NCI-H2196 (cell line): ENCODE measurements around the gene TMEM109.
A peak's percentile ranks its signal among the peaks of the same experiment; 100 is the strongest.

Experiments used
- DNase-seq: peaks from one replicate; lab custom pipeline; 2025; ENCODE audit not compliant: unreplicated experiment; lab: John Stamatoyannopoulos, UW

The TMEM109 gene

DNA sequence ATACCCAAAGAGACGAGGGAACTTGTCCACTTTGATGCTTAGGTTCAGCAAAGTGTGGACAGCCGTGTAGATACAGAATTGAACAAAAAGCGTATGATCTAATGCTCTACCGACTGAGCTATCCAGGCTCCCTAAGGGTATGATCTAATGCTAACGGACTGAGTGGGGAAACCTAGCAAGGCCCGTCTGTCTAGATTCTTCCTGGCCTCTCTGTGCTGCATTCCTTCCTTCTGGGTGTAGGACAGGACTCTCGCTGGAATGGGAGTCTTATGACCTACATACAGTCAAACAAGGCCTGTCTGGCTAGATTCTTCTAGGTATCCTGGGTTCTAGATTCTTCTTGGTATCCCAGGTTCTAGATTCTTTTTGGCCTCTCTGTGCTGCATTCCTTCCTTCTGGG lies 46.4 kb downstream of the TMEM109 start:
- DNase-seq: no peak

DNA sequence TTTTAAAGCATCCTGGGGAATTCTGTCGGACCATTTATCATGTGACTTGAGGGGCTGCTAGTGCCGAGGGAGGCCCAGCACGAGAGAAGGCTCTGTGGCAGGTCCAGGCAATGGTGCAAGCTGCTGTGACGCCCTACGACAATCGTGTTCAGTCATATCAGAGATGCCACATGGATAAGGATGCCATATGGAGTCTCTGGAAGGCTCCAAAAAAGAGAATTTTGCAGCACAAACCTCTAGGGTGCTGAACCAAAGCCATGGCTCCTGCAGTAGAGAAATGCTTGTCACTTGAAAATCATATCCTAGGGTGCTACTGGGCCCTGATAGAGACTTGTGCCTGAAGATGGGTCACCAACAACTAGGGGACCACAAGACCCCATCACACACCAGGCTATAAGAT lies 50.8 kb downstream of the TMEM109 start:
- no peak for DNase-seq

DNA sequence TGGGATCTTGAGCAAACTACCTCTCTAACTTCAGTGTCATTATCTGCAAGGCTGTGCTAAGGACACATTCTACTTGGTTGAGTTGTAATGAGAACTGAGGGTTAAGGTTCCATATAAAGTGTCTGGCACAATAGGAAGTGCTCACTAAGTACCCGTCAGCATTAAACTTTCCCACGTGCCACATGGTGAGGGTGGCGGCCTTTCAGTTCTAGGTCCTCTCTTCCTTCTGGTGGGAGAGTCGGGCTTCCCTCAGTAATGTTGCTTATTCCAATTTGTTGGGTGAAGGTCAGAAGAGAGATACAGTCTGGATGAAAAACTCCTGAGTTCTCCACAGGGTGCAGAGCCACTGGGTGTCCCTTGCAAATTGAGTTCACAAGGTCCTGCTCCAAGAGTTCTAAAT lies 52.9 kb downstream of the TMEM109 start:
- no peak for DNase-seq

DNA sequence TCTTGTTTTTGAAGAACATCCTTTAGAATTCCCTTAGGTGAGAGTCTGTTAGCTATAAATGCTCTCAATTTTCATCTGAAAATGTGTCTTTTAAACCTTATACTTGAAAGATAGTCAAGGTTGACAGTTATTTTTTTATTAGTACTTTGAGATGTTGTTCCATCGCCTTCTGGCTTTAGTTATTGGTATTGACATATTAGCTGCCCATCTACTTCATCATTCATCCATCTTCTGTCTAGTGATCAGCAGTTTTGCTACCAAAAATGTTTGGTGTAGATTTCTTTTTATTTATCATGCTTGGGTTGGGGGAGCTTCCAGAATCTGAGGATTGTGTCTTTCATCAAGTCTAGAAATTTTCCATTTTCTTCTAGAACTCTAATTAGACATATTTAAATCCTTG lies 54.3 kb downstream of the TMEM109 start:
- DNase-seq: no peak

DNA sequence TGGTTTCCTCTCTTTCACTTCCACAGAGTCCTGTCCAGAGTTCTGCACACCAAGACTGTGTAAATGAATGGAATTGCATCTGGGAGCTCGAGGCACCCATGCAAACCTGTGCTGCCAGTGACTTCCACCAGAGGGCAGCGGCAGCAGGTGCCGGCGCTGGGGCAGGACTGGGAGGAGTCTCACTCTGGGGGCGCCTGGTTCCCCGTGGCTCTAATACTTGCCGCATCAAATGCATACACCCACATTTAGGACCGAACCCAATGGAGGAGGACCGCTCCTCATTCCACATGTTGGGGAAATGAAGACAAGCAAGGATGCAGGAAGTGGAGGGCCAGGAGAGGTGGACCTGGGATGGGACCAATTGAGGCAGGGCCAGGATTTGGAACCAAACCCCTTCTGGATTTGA lies 56.4 kb downstream of the TMEM109 start:
- DNase-seq: peak; percentile 32

DNA sequence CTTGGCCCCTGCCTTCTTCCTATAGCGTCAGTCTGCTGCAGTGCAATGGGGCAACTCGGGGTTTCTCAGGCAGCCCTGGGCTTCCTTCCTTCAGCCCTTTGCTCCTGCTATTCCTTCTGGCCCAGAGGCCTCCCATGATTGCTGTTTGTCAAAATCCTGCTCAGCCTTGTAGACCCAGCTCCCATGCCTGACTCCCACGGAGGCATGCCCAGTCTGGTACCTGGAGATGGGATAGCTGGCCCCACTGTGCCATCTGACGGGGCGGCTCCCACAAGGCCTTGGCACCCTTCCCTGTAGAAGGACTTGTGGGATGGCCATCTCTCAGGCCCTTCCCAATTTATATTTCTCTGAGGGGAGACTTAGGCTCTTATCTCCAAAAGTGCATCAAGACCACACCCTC lies 56.9 kb downstream of the TMEM109 start:
- no peak for DNase-seq

GRCh38 chr11:60971520-60971919 lies 57.6 kb downstream of the TMEM109 start, which contains the start of gene CD6:
Gene CD6 (plus strand): TSS chr11:60971680. CDS start chr11:60971866, 186 bp downstream.
- no peak for DNase-seq

GRCh38 chr11:60972182-60973030 lies 58.4 kb downstream of the TMEM109 start:
- DNase-seq: no peak
